SK-N-SH (cell line): ENCODE data around the gene PTGFR. TPM values are rescaled to one million over a fixed set of nuclear protein-coding genes. Genes with fewer than 3 reads are reported as not detected.

Source experiments
- CTCF ChIA-PET: fragments of 300-600, 350-600 bp; formaldehyde crosslinking; extraction: SDS; loops from one replicate; lab custom pipeline; 2021; lab: Yijun Ruan, JAX
- POLR2A ChIA-PET: fragments of 350-600 bp; sonication (Branson Sonifier 250); formaldehyde crosslinking; extraction: SDS; loops from one replicate; lab custom pipeline; 2020; ENCODE audit warnings: antibody characterized with exemption, inconsistent platforms; lab: Yijun Ruan, JAX
- DNase-seq: peaks from one replicate; pipeline ENCODE4 v3.0.0; 2012
- H2AFZ ChIP-seq: fragments of 200-600 bp; sonication (generic); 2 replicates; pipeline ENCODE4 v1.8.1; 2016; ENCODE audit warnings: antibody characterized with exemption, mild to moderate bottlenecking, low read depth
- H3F3A ChIP-seq: fragments of 200-600 bp; sonication (generic); replicated peaks from 2 replicates; pipeline ENCODE3; 2016; ENCODE audit warnings: antibody characterized with exemption, mild to moderate bottlenecking; ENCODE audit not compliant: insufficient read depth
- H3K27ac ChIP-seq, 2 experiments: fragments of 200-500 bp in 1 of 2; fragments of 200-600 bp in 1 of 2; sonication (Bioruptor generic) in 1 of 2; sonication (generic), shearing (Covaris generic) in 1 of 2; 2 replicates each; pipeline versions ENCODE4 v1.5.1 to v1.6.1; 2014 to 2016; ENCODE audit warnings: low read depth in 2 of 2, inconsistent platforms in 1 of 2, low read length in 1 of 2, mild to moderate bottlenecking in 1 of 2, mixed read lengths in 1 of 2
- H3K27me3 ChIP-seq: fragments of 200-600 bp; sonication (generic), shearing (Covaris generic); 2 replicates; pipeline ENCODE4 v1.6.1; 2016; ENCODE audit warnings: mixed run types; ENCODE audit not compliant: insufficient read depth
- H3K36me3 ChIP-seq, 2 experiments: fragments of 200-500 bp in 1 of 2; fragments of 200-600 bp in 1 of 2; sonication (Bioruptor generic) in 1 of 2; sonication (generic) in 1 of 2; replicated peaks in 1 of 2; 2 replicates each; pipeline versions ENCODE3 to v1.5.1; 2014 to 2016; ENCODE audit warnings: low read length in 1 of 2, mild to moderate bottlenecking in 1 of 2; ENCODE audit not compliant: insufficient read depth in 2 of 2, control insufficient read depth in 1 of 2
- H3K4me1 ChIP-seq, 2 experiments: fragments of 200-500 bp in 1 of 2; fragments of 200-600 bp in 1 of 2; sonication (Bioruptor generic) in 1 of 2; sonication (generic), shearing (Covaris generic) in 1 of 2; 2 replicates each; pipeline versions ENCODE4 v1.5.1 to v1.6.1; 2014 to 2016; ENCODE audit warnings: low read depth in 1 of 2, low read length in 1 of 2, mixed run types in 1 of 2; ENCODE audit not compliant: insufficient read depth in 2 of 2, control insufficient read depth in 1 of 2
- H3K4me2 ChIP-seq: fragments of 200-600 bp; sonication (generic), shearing (Covaris generic); 2 replicates; pipeline ENCODE4 v1.6.1; 2017; ENCODE audit warnings: mixed run types
- H3K4me3 ChIP-seq, 2 experiments: fragments of 200-500 bp in 1 of 2; fragments of 200-600 bp in 1 of 2; sonication (Bioruptor generic) in 1 of 2; sonication (generic), shearing (Covaris generic) in 1 of 2; 2 replicates each; pipeline versions ENCODE4 v1.5.1 to v1.8.1; 2014 to 2016; ENCODE audit warnings: low read depth in 2 of 2, inconsistent platforms in 1 of 2, low read length in 1 of 2, mild to moderate bottlenecking in 1 of 2, mixed read lengths in 1 of 2, moderate library complexity in 1 of 2
- H3K79me2 ChIP-seq: fragments of 200-600 bp; sonication (generic); 2 replicates; pipeline ENCODE4 v1.8.1; 2017; ENCODE audit warnings: mild to moderate bottlenecking; ENCODE audit not compliant: insufficient read depth
- H3K9ac ChIP-seq: fragments of 200-600 bp; sonication (generic); 2 replicates; pipeline ENCODE4 v1.6.1; 2017; ENCODE audit warnings: mixed run types
- H3K9me2 ChIP-seq: fragments of 200-600 bp; sonication (generic); 2 replicates; pipeline ENCODE4 v1.6.1; 2017; ENCODE audit warnings: mixed run types
- H3K9me3 ChIP-seq: fragments of 200-600 bp; sonication (generic); 2 replicates; pipeline ENCODE4 v1.6.1; 2017; ENCODE audit warnings: mixed run types, mild to moderate bottlenecking, moderate library complexity
- H4K20me1 ChIP-seq: fragments of 200-600 bp; sonication (generic); 2 replicates; pipeline ENCODE4 v1.6.1; 2017; ENCODE audit warnings: mild to moderate bottlenecking, mixed run types; ENCODE audit not compliant: insufficient read depth
- CTCF ChIP-seq: fragments of 200-600 bp; sonication (generic); IDR thresholded peaks from 2 replicates; pipeline ENCODE4 v1.6.1; 2017; ENCODE audit warnings: antibody characterized with exemption, mild to moderate bottlenecking, moderate library complexity
- EP300 ChIP-seq, 2 experiments: IDR thresholded peaks; 2 replicates each; pipeline versions ENCODE4 v1.4.0 to v1.6.1; 2012; ENCODE audit warnings: borderline replicate concordance in 1 of 2, low read depth in 1 of 2, low read length in 1 of 2
- FOXM1 ChIP-seq: IDR thresholded peaks from 2 replicates; pipeline ENCODE4 v1.4.0; 2012; ENCODE audit warnings: low read depth, mild to moderate bottlenecking
- IRF3 ChIP-seq: fragments of 150-350 bp; IDR thresholded peaks from 2 replicates; pipeline ENCODE4 v1.6.1; 2016; ENCODE audit warnings: mild to moderate bottlenecking, low read depth, low read length
- JUND ChIP-seq: IDR thresholded peaks from 2 replicates; pipeline ENCODE4 v1.4.0; 2012
- MAX ChIP-seq: IDR thresholded peaks from 2 replicates; pipeline ENCODE4 v1.4.0; 2012; ENCODE audit warnings: low read depth
- MEF2A ChIP-seq: IDR thresholded peaks from 2 replicates; pipeline ENCODE4 v1.4.0; 2012; ENCODE audit warnings: low read depth, borderline replicate concordance
- NFIC ChIP-seq: IDR thresholded peaks from 2 replicates; pipeline ENCODE4 v1.4.0; 2012; ENCODE audit warnings: borderline replicate concordance
- RCOR1 ChIP-seq: fragments of 150-350 bp; IDR thresholded peaks from 2 replicates; pipeline ENCODE4 v1.6.1; 2017; ENCODE audit warnings: antibody characterized with exemption, low read length
- REST ChIP-seq: IDR thresholded peaks from 2 replicates; pipeline ENCODE4 v1.6.1; 2012; ENCODE audit warnings: mild to moderate bottlenecking, low read depth, low read length, moderate library complexity
- SMC3 ChIP-seq: IDR thresholded peaks from 2 replicates; pipeline ENCODE4 v1.6.1; 2012; ENCODE audit warnings: low read depth, low read length, improper control_type of control experiment
- TCF12 ChIP-seq: IDR thresholded peaks from 2 replicates; pipeline ENCODE4 v1.4.0; 2012
- TEAD4 ChIP-seq: IDR thresholded peaks from 2 replicates; pipeline ENCODE4 v1.4.0; 2012; ENCODE audit warnings: mild to moderate bottlenecking, borderline replicate concordance; ENCODE audit not compliant: insufficient read depth
- YY1 ChIP-seq: IDR thresholded peaks from 2 replicates; pipeline ENCODE4 v1.4.0; 2012; ENCODE audit warnings: low read depth, mild to moderate bottlenecking
- ZBTB33 ChIP-seq: IDR thresholded peaks from 2 replicates; pipeline ENCODE4 v1.4.0; 2012; ENCODE audit warnings: low read depth, borderline replicate concordance
- WGBS: methylation state at CpG from one replicate; pipeline ENCODE4 v1.1.6; 2017; ENCODE audit warnings: low lambda C conversion rate; 5-methylcytosine and 5-hydroxymethylcytosine counted together
- polyA plus RNA-seq, 3 experiments: library from polyadenylated mRNA; depleted of rRNA; stranded (reverse); fragments of >200 nt; gene quantifications; 2 replicates each; pipeline ENCODE4 v1.2.3, GENCODE V29; 2012

The PTGFR gene
- polyA plus RNA-seq, 1 of the 3 experiments (the other 2 are of a cell fraction) = 2.2 TPM

- no peak for DNase-seq
- 65% methylated on average over 2 of the region's 2 CpGs for WGBS
- POLR2A ChIA-PET = no interaction called here
Observed at GRCh38 chr1:78561856-78562255, 71.1 kb downstream of the PTGFR start.

GRCh38 chr1:78565393-78565792, 74.6 kb downstream of the PTGFR start:
- POLR2A ChIA-PET = no interaction called here
- H3K79me2 ChIP-seq = no peaks in the 10 kb centered on the region
- H3K27ac ChIP-seq = no peak overlapping the region
- H3K9me2 ChIP-seq = no peaks in the 10 kb centered on the region
- no peaks in the 10 kb centered on the region for H3K27me3 ChIP-seq
- no peak overlapping the region for H3K4me2 ChIP-seq
- CTCF ChIA-PET = interaction anchor here (0.9 kb wide), 1 partner anchor 42 kb away, joined by 4 read pairs; no protein-coding TSS in a partner anchor
- H3K4me1 ChIP-seq = no peaks in the 10 kb centered on the region
- no peak for DNase-seq
- no peaks in the 10 kb centered on the region for H4K20me1 ChIP-seq
- no peaks in the 10 kb centered on the region for H3K9me3 ChIP-seq
- no peaks in the 10 kb centered on the region for H3K36me3 ChIP-seq
- no peak overlapping the region for H2AFZ ChIP-seq
- H3F3A ChIP-seq = no peaks in the 10 kb centered on the region
- no peak overlapping the region for H3K4me3 ChIP-seq
- WGBS = 77% methylated on average over 2 of the region's 2 CpGs
- no peak overlapping the region for H3K9ac ChIP-seq
- TF ChIP-seq TEAD4 (no peak), NFIC (no peak), SMC3 (no peak), TCF12 (no peak), MEF2A (no peak), CTCF (no peak), MAX (no peak), ZBTB33 (no peak), IRF3 (no peak)
- TF ChIP-seq, all 33 proteins: peak for 0

More at GRCh38 chr1:78561856-78562255, 71.1 kb downstream of the PTGFR start:
- H3K9me3 ChIP-seq = no peaks in the 10 kb centered on the region
- no peak overlapping the region for H3K27ac ChIP-seq
- no peaks in the 10 kb centered on the region for H4K20me1 ChIP-seq
- H2AFZ ChIP-seq = no peak overlapping the region
- H3K27me3 ChIP-seq = no peaks in the 10 kb centered on the region
- TF ChIP-seq EP300 (IDR thresholded peaks at IDR 0.05; ENCODE audit: borderline replicate concordance in 1 of 2, low read depth in 1 of 2, low read length in 1 of 2) = no peak
- no peak for TF ChIP-seq JUND
- no peak for TF ChIP-seq TCF12
- no peak for TF ChIP-seq RCOR1
- TF ChIP-seq MEF2A = no peak
- no peak for TF ChIP-seq YY1
- no peak for TF ChIP-seq TEAD4
- TF ChIP-seq REST = no peak
- no peak for TF ChIP-seq FOXM1
- H3K9me2 ChIP-seq = no peaks in the 10 kb centered on the region
- H3F3A ChIP-seq = no peaks in the 10 kb centered on the region
- CTCF ChIA-PET = no interaction called here
- H3K79me2 ChIP-seq = no peaks in the 10 kb centered on the region
- no peak overlapping the region for H3K4me2 ChIP-seq
- H3K4me3 ChIP-seq = no peak overlapping the region
- no peak overlapping the region for H3K9ac ChIP-seq
- no peaks in the 10 kb centered on the region for H3K36me3 ChIP-seq
- no peaks in the 10 kb centered on the region for H3K4me1 ChIP-seq
